ENCODE data around the gene CIP2A. TPM values are rescaled to one million over a fixed set of nuclear protein-coding genes. Genes with fewer than 3 reads are reported as not detected.

Gene CIP2A
- total and polyA plus RNA-seq, 2 donors from 2014 or later = 0.82 to 3.5 TPM

GRCh38 chr3:108564564-108564963, 24.7 kb downstream of the CIP2A start:
- no peak overlapping the region for H3K9ac ChIP-seq (ENCODE audit: low read length in 3 of 3)
- no peaks in the 10 kb centered on the region for H3K9me3 ChIP-seq (ENCODE audit: control insufficient read depth in 2 of 3, insufficient read depth in 1 of 3, low read length in 3 of 3)
- no peaks in the 10 kb centered on the region for H3K27me3 ChIP-seq (ENCODE audit: control insufficient read depth, insufficient read depth, low read length)
- intact Hi-C loops (cut with DNase I) = no loop called here
- H3K27ac ChIP-seq (ENCODE audit: low read depth in 2 of 2, low read length in 2 of 2) = no peak overlapping the region
- H3K36me3 ChIP-seq (ENCODE audit: control insufficient read depth in 2 of 3, insufficient read depth in 3 of 3, low read length in 3 of 3) = peaks cover 0 to 3% (median 0%) of the 10 kb centered on the region in 3 donors
- TF ChIP-seq CTCF (IDR thresholded peaks at IDR 0.05; ENCODE audit: borderline replicate concordance, extremely low read depth, insufficient read depth) = no peak
- H3K4me1 ChIP-seq (ENCODE audit: control insufficient read depth in 2 of 3, insufficient read depth in 2 of 3, low read depth in 1 of 3, low read length in 3 of 3) = peaks cover 0 to 4% (median 0%) of the 10 kb centered on the region in 3 donors
- FAIRE-seq = no peak
- H3K4me3 ChIP-seq (ENCODE audit: low read length in 3 of 3) = no peak overlapping the region
- peak in 1 of 5 donors; percentile 15 for DNase-seq

- Histone ChIP-seq H3K9ac (ENCODE audit: low read length in 3 of 3) (no peak overlapping the region), H3K4me3 (ENCODE audit: low read length in 3 of 3) (no peak overlapping the region), H3K27me3 (ENCODE audit: control insufficient read depth, insufficient read depth, low read length) (no peaks in the 10 kb centered on the region), H3K9me3 (ENCODE audit: control insufficient read depth in 2 of 3, insufficient read depth in 1 of 3, low read length in 3 of 3) (no peaks in the 10 kb centered on the region), H3K36me3 (ENCODE audit: control insufficient read depth in 2 of 3, insufficient read depth in 3 of 3, low read length in 3 of 3) (peaks cover 0 to 6% (median 0%) of the 10 kb centered on the region in 3 donors), H3K27ac (ENCODE audit: low read depth in 2 of 2, low read length in 2 of 2) (no peak overlapping the region), H3K4me1 (ENCODE audit: control insufficient read depth in 2 of 3, insufficient read depth in 2 of 3, low read depth in 1 of 3, low read length in 3 of 3) (peaks cover 0 to 4% (median 0%) of the 10 kb centered on the region in 3 donors)
- no peak for DNase-seq
- FAIRE-seq = no peak
- intact Hi-C loops (cut with DNase I) = no loop called here
- TF ChIP-seq CTCF (IDR thresholded peaks at IDR 0.05; ENCODE audit: borderline replicate concordance, extremely low read depth, insufficient read depth) = no peak
Observed at GRCh38 chr3:108562565-108562964, 26.7 kb downstream of the CIP2A start.

GRCh38 chr3:108555966-108556581, 33.2 kb downstream of the CIP2A start:
- H3K9ac ChIP-seq (ENCODE audit: low read length in 3 of 3) = peak overlapping the region in 1 of 3 donors; percentile 57
- peaks cover 0 to 3% (median 0%) of the 10 kb centered on the region in 3 donors for H3K4me1 ChIP-seq (ENCODE audit: control insufficient read depth in 2 of 3, insufficient read depth in 2 of 3, low read depth in 1 of 3, low read length in 3 of 3)
- no peaks in the 10 kb centered on the region for H3K27me3 ChIP-seq (ENCODE audit: control insufficient read depth, insufficient read depth, low read length)
- peaks cover 0 to 6% (median 0%) of the 10 kb centered on the region in 3 donors for H3K36me3 ChIP-seq (ENCODE audit: control insufficient read depth in 2 of 3, insufficient read depth in 3 of 3, low read length in 3 of 3)
- peak overlapping the region; percentile 71 to 83 for H3K27ac ChIP-seq (ENCODE audit: low read depth in 2 of 2, low read length in 2 of 2)
- H3K9me3 ChIP-seq (ENCODE audit: control insufficient read depth in 2 of 3, insufficient read depth in 1 of 3, low read length in 3 of 3) = no peaks in the 10 kb centered on the region
- TF ChIP-seq CTCF (IDR thresholded peaks at IDR 0.05; ENCODE audit: borderline replicate concordance, extremely low read depth, insufficient read depth) = no peak
- H3K4me3 ChIP-seq (ENCODE audit: low read length in 3 of 3) = peak overlapping the region in 2 of 3 donors; percentile 36 to 60
- DNase-seq = no peak
- FAIRE-seq = no peak
- intact Hi-C loops (cut with DNase I) = loop anchor here (5.0 kb wide), 1 partner anchor 64 kb away; no protein-coding TSS in a partner anchor
